ENCODE data around the gene FEM1A. TPM values are rescaled to one million over a fixed set of nuclear protein-coding genes. Genes with fewer than 3 reads are reported as not detected.

Gene FEM1A
- total and polyA plus RNA-seq, 2 of the 8 experiments (the other 6 are each of a cell fraction or from before 2014, with no cell fraction given), result 6.7 to 16.1 TPM

GRCh38 chr19:4760285-4760650, 31.3 kb upstream of the FEM1A start:
- Histone ChIP-seq H3K9me3 (ENCODE audit: insufficient read depth in 2 of 2, low read depth in 1 of 2, low read length in 1 of 2) (no peaks in the 10 kb centered on the region), H3K14ac (ENCODE audit: insufficient read length) (no peak overlapping the region)
- CTCF ChIA-PET (ENCODE audit: partially characterized antibody), result interaction anchor here (1.8 to 2.8 kb wide), 3 partner anchors 27 to 44 kb away, joined by 5 to 10 read pairs (median 7); partner anchors contain the start of gene FEM1A

More at GRCh38 chr19:4760285-4760650, 31.3 kb upstream of the FEM1A start:
- no peak for DNase-seq (ENCODE audit: low read depth in 1 of 2, low spot score in 2 of 2)
- Histone ChIP-seq H2BK12ac (ENCODE audit: low read depth, low read length) (no peak overlapping the region), H2AK5ac (ENCODE audit: low read depth, low read length) (no peak overlapping the region), H3K4ac (replicated peaks; ENCODE audit: insufficient read length, low read depth, low read length) (no peak overlapping the region), H3K27ac (ENCODE audit: low read depth, low read length) (no peak overlapping the region), H3K27me3 (replicated peaks in 1 of 4; ENCODE audit: control insufficient read depth in 3 of 4, extremely low read depth in 1 of 4, insufficient read depth in 3 of 4, low read length in 3 of 4) (peaks cover 0 to 10% (median 6%) of the 10 kb centered on the region in 4 experiments; a peak in 5 of 7 replicates), H3K79me2 (ENCODE audit: control insufficient read depth in 1 of 2, insufficient read depth in 2 of 2, low read length in 2 of 2) (no peaks in the 10 kb centered on the region), H3K56ac (replicated peaks; ENCODE audit: insufficient read length, low read depth, low read length) (no peak overlapping the region), H3K23me2 (ENCODE audit: low read depth, low read length) (peaks cover 5% of the 10 kb centered on the region; the same call in 1 of the 2 replicates), H2BK20ac (ENCODE audit: low read length) (no peak overlapping the region), H3K36me3 (ENCODE audit: control insufficient read depth in 2 of 4, insufficient read depth in 4 of 4, low read length in 3 of 4) (no peaks in the 10 kb centered on the region), H2BK15ac (ENCODE audit: low read length) (peak overlapping the region; percentile 72; the same call in 1 of the 2 replicates), H3K23ac (ENCODE audit: insufficient read length) (no peak overlapping the region), H4K91ac (replicated peaks; ENCODE audit: insufficient read length, low read length) (no peak overlapping the region), H2BK5ac (ENCODE audit: low read depth, low read length) (no peak overlapping the region), H3K4me2 (ENCODE audit: insufficient read depth in 1 of 2, low read depth in 2 of 2, low read length in 2 of 2) (peak overlapping the region; percentile 26 to 69), H2AFZ (ENCODE audit: low read length) (peak overlapping the region; percentile 36; the same call in 1 of the 2 replicates), H3K4me3 (ENCODE audit: extremely low read depth in 1 of 4, insufficient read depth in 2 of 4, low read depth in 3 of 4, low read length in 4 of 4) (peak overlapping the region; percentile 2 to 53 (median 27); a peak in 4 of 8 replicates), H4K20me1 (replicated peaks in 1 of 2; ENCODE audit: control insufficient read depth in 1 of 2, insufficient read depth in 2 of 2, low read length in 2 of 2) (no peaks in the 10 kb centered on the region), H3K18ac (ENCODE audit: extremely low read depth, low read length) (no peak overlapping the region), H3K9ac (replicated peaks in 1 of 4; ENCODE audit: extremely low read depth in 1 of 4, low read depth in 3 of 4, low read length in 3 of 4) (no peak overlapping the region), H3K79me1 (ENCODE audit: low read depth, low read length) (no peaks in the 10 kb centered on the region), H4K5ac (ENCODE audit: insufficient read length, low read depth, low read length) (peak overlapping the region; percentile 3), H3K4me1 (replicated peaks in 1 of 4; ENCODE audit: control insufficient read depth in 3 of 4, insufficient read depth in 4 of 4, low read length in 3 of 4) (peaks cover 0 to 3% (median 2%) of the 10 kb centered on the region in 4 experiments; a peak in 3 of 7 replicates), H2BK120ac (replicated peaks; ENCODE audit: low read depth, low read length) (no peak overlapping the region), H4K8ac (ENCODE audit: extremely low read depth, insufficient read depth, low read length) (no peak overlapping the region)
- TF ChIP-seq TCF12 (IDR thresholded peaks at IDR 0.05; ENCODE audit: low read depth, low read length) (no peak), GABPA (IDR thresholded peaks at IDR 0.05; ENCODE audit: borderline replicate concordance, insufficient read depth, low read length) (no peak), SRF (IDR thresholded peaks at IDR 0.05; ENCODE audit: low read depth, low read length) (no peak), RFX5 (IDR thresholded peaks at IDR 0.05; ENCODE audit: borderline replicate concordance, low read depth, low read length) (no peak), RNF2 (IDR thresholded peaks at IDR 0.05; ENCODE audit: borderline replicate concordance, low read depth, low read length, missing control alignments, poor library complexity, severe bottlenecking) (no peak), CBX8 (IDR thresholded peaks at IDR 0.05; ENCODE audit: borderline replicate concordance, low read depth, low read length) (no peak), TEAD4 (IDR thresholded peaks at IDR 0.05; ENCODE audit: low read depth, low read length) (no peak), CEBPB (IDR thresholded peaks at IDR 0.05; ENCODE audit: low read depth, low read length) (no peak), CREB1 (IDR thresholded peaks at IDR 0.05) (no peak), YY1 (IDR thresholded peaks at IDR 0.05; ENCODE audit: low read depth, low read length) (no peak)
- whole genome bisulfite sequencing, 2 experiments (ENCODE audit: extremely low coverage in 1 of 2, insufficient coverage in 1 of 2, insufficient read length in 1 of 2, insufficient replicate concordance in 2 of 2, low coverage in 1 of 2, low lambda C conversion rate in 2 of 2, missing lambda C conversion rate in 1 of 2), result 64% methylated on average over 10 of the region's 10 CpGs; no CpG with 5 or more reads in 1 of the 2 experiments
- FAIRE-seq, result no peak
- POLR2A ChIA-PET (ENCODE audit: partially characterized antibody), result interaction anchor here (3.1 kb wide), 1 partner anchor 9 kb away, joined by 22 read pairs; no protein-coding TSS in a partner anchor

All from H1 (cell line).